ENCODE data around the gene PBRM1.
A peak's percentile ranks its signal among the peaks of the same experiment; 100 is the strongest.

Gene PBRM1

GRCh38 chr3:52712291-52713212, 26.8 kb upstream of the PBRM1 start:
- ChIA-PET CTCF (no interaction called here), POLR2A (ENCODE audit: low non-redundant PET) (no interaction called here)
- H3K27ac ChIP-seq, result peak overlapping the region; percentile 3; the same call in 1 of the 2 replicates
- no peak for DNase-seq (ENCODE audit: low spot score)
- TF ChIP-seq CTCF (conservative IDR thresholded peaks at IDR 0.05; ENCODE audit: low read depth), result no peak

- TF ChIP-seq CTCF (conservative IDR thresholded peaks at IDR 0.05; ENCODE audit: low read depth), result no peak
- peak overlapping the region; percentile 48 for H3K27ac ChIP-seq
- DNase-seq (ENCODE audit: low spot score), result no peak
- POLR2A ChIA-PET (ENCODE audit: low non-redundant PET), result no interaction called here
- CTCF ChIA-PET, result no interaction called here
These were observed 24.8 kb upstream of the PBRM1 start for GRCh38 chr3:52710512-52710911.

GRCh38 chr3:52707585-52707984, 21.9 kb upstream of the PBRM1 start:
- ChIA-PET POLR2A (ENCODE audit: low non-redundant PET) (no interaction called here), CTCF (interaction anchor here (0.7 kb wide), 1 partner anchor 10 kb away, joined by 4 read pairs; no protein-coding TSS in a partner anchor)
- TF ChIP-seq CTCF (conservative IDR thresholded peaks at IDR 0.05; ENCODE audit: low read depth), result no peak
- no peak for DNase-seq (ENCODE audit: low spot score)
- H3K27ac ChIP-seq, result no peak overlapping the region

GRCh38 chr3:52705688-52706686, 20.3 kb upstream of the PBRM1 start, which contains the start of the genes GLT8D1 and SPCS1:
Gene GLT8D1 (minus strand): TSS chr3:52705791. CDS start chr3:52700460, 5,331 bp downstream.
Gene SPCS1 (plus strand): TSS chr3:52706106. CDS start chr3:52706247, 141 bp downstream.
- CTCF ChIA-PET, result interaction anchor here (0.5 to 0.7 kb wide), 3 partner anchors 14 to 1158 kb away, joined by 3 to 5 read pairs (median 3); no protein-coding TSS in a partner anchor
- DNase-seq (ENCODE audit: low spot score), result peak; percentile 78
- H3K27ac ChIP-seq, result peak within 1 kb of the TSS; percentile 91
- no peak for TF ChIP-seq CTCF (conservative IDR thresholded peaks at IDR 0.05; ENCODE audit: low read depth)
- POLR2A ChIA-PET (ENCODE audit: low non-redundant PET), result interaction anchor here (0.7 kb wide), 1 partner anchor 767 kb away, joined by 3 read pairs; no protein-coding TSS in a partner anchor

GRCh38 chr3:52705438-52705687, 19.6 kb upstream of the PBRM1 start:
- H3K27ac ChIP-seq, result peak overlapping the region; percentile 91
- POLR2A ChIA-PET (ENCODE audit: low non-redundant PET), result no interaction called here
- no peak for TF ChIP-seq CTCF (conservative IDR thresholded peaks at IDR 0.05; ENCODE audit: low read depth)
- CTCF ChIA-PET, result no interaction called here
- DNase-seq (ENCODE audit: low spot score), result no peak
